Breast epithelium (tissue), 3 donors: ENCODE data around the gene PARP9.

Experiments
- CTCF ChIP-seq, 3 donors: fragments of 450-650 bp; IDR thresholded peaks; one replicate each; pipeline ENCODE4 v1.5.1; 2016 to 2017; ENCODE audit warnings: antibody characterized with exemption in 3 of 3, mild to moderate bottlenecking in 3 of 3, moderate library complexity in 3 of 3
- POLR2AphosphoS5 ChIP-seq, 3 donors: sonication (generic); formaldehyde crosslinking; IDR thresholded peaks; one replicate each; pipeline ENCODE4 v1.6.1; 2017; ENCODE audit warnings: antibody characterized with exemption in 3 of 3

- TF ChIP-seq CTCF (IDR thresholded peaks at IDR 0.05) (no peak), POLR2AphosphoS5 (IDR thresholded peaks at IDR 0.05) (no peak)
Observed at GRCh38 chr3:122488262-122488973, 75.7 kb downstream of the PARP9 start.
